Stimulated activated CD8-positive, alpha-beta memory T cell treated with anti-CD3 and anti-CD28 coated beads, Interleukin-12 subunit alpha, Interleukin-12 subunit beta, amount 100 ng/mL, for 1 hour (primary cell): ENCODE measurements around the gene KDM6B.
"Not testable (repeated sequence)": the region's sequence is repeated elsewhere in the genome, so short reads cannot be mapped to it uniquely, and the experiment has no call there.

Experiments
- DNase-seq: peaks from one replicate; pipeline ENCODE4 v3.0.0-alpha.2; 2020; ENCODE audit warnings: low read depth

KDM6B gene

DNA sequence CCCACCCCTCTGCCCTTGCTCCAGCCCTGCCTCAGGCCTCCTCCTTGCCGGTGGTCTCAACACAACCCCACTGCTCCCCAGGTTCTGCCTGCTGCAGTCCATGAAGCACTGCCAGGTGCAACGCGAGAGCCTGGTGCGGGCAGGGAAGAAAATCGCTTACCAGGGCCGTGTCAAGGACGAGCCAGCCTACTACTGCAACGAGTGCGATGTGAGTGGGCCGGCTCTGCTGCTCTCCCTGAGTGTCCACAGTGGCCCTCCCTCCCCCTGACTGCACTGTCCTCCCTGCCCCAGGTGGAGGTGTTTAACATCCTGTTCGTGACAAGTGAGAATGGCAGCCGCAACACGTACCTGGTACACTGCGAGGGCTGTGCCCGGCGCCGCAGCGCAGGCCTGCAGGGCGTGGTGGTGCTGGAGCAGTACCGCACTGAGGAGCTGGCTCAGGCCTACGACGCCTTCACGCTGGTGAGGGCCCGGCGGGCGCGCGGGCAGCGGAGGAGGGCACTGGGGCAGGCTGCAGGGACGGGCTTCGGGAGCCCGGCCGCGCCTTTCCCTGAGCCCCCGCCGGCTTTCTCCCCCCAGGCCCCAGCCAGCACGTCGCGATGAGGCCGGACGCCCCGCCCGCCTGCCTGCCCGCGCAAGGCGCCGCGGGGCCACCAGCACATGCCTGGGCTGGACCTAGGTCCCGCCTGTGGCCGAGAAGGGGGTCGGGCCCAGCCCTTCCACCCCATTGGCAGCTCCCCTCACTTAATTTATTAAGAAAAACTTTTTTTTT is 19.1 kb downstream of the KDM6B start:
- DNase-seq: no peak

- no peak for DNase-seq
These were observed 19.6 kb downstream of the KDM6B start for GRCh38 chr17:7853691-7854038.

DNA sequence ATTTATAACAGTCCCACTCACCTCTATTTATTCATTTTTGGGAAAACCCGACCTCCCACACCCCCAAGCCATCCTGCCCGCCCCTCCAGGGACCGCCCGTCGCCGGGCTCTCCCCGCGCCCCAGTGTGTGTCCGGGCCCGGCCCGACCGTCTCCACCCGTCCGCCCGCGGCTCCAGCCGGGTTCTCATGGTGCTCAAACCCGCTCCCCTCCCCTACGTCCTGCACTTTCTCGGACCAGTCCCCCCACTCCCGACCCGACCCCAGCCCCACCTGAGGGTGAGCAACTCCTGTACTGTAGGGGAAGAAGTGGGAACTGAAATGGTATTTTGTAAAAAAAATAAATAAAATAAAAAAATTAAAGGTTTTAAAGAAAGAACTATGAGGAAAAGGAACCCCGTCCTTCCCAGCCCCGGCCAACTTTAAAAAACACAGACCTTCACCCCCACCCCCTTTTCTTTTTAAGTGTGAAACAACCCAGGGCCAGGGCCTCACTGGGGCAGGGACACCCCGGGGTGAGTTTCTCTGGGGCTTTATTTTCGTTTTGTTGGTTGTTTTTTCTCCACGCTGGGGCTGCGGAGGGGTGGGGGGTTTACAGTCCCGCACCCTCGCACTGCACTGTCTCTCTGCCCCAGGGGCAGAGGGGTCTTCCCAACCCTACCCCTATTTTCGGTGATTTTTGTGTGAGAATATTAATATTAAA is 20.2 kb downstream of the KDM6B start:
- no peak for DNase-seq

DNA sequence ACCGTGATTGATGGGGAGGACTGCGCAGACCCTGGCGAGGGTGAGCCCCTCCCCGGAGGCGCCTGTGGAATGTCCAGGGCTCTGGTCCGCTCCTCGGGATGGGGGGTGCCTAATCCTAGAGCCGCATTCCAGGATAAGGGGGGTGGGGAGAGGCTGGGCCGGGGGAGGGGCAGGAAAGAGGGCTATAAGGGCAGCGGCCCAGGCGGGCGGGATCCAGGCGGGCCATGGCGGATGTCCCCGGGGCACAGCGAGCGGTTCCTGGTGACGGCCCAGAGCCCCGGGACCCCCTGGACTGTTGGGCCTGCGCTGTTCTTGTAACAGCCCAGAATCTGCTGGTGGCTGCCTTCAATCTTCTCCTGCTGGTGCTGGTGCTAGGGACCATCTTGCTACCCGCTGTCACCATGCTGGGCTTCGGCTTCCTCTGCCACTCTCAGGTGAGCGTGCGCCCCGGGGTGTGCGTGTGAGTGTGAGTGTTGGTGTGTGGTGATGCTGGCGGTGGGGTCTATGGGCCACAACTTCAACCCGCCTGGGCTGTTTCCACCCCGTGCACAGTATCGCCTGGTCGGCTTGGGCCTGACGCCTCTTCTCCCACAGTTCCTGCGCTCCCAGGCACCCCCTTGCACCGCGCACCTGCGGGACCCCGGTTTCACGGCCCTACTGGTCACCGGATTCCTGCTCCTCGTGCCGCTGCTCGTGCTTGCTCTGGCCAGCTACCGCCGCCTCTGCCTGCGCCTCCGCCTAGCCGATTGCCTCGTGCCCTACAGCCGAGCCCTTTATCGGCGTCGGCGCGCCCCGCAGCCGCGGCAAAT is 21.0 kb downstream of the KDM6B start, which contains the start of gene TMEM88:
TSS of gene TMEM88 (plus strand) at position 216 of the 809 bp plus-strand sequence. CDS start at position 225, 9 bp downstream.
- DNase-seq: no peak

- DNase-seq: no peak
These were observed 21.6 kb downstream of the KDM6B start for GRCh38 chr17:7855660-7856010.

DNA sequence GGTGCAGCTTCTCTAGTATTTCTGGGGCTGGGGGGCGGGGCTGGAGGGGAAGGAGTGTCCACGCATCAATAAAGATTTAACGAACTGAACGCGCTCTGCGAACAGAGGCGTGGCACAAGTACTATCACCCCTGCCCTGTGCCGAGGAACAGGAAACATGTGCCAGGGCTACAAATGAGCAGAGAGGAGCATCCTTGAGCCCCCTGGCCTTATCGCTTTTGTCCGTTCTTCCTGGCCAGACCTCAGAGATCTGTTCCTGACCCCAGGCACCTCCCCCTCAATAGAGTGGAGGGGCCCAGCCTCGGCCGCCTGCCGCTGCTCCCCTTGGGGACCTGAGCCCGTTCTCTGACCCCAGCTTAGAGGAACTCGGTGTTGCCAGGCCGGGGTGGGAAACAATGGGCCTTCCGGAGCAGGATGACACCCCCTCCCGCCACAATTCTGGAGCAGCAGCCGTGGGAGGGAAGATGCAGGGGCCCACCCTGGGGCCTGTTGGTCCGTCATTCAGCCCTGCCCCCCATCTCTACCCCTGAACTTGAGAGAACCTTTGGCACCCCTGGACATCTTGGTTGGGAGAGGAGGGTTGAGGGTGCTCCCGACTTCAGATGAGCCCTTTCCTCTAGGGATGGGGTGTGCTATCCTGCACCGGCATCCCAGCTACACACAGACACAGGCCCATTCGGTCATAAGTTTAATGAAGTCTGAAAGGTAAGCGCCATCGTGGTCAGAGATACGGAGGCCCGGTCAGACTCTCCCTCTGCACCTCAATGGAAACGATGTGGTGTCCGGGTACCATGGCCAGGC is 22.2 kb downstream of the KDM6B start:
- DNase-seq: no peak

GRCh38 chr17:7856811-7857712 is 23.0 kb downstream of the KDM6B start, which contains the start of gene NAA38:
Gene NAA38, minus strand, starts transcription at chr17:7857559. Its CDS starts 96 bp downstream, at chr17:7857463.
- peak; percentile 91 for DNase-seq

DNA sequence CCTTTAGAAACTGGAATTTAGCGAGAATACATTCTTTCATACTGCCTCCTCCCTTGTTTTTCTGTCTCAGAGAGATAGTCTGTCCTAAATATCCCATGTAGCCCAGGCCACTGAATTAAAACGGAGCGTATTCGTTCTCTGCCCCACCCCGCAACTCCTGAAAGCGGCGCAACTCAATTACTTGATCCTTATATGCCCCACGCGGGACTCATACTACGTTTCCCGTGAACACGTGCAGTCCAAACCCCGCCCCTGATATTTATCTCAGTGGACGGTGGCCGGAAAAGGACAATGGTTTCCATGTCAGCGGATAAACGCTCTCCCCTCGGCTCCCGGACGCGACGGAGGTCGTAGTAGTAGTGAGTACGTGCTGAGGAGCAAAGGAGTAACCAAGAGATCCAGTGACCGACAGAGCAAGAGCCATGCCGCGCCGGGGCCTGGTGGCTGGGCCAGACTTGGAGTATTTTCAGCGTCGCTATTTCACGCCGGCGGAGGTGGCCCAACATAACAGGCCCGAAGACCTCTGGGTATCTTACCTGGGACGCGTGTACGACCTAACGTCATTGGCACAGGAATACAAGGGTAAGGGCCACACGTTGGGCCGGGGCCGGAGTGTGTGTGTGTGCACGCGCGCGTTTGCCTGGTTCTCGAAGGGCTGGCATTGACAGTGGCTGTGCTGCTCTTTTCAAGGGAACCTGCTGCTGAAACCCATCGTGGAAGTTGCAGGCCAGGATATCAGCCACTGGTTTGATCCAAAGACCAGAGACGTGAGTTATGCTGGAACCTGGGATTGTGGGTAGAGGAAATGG is 23.9 kb downstream of the KDM6B start, which contains the start of gene CYB5D1:
TSS of gene CYB5D1 (plus strand) at position 291 of the 809 bp plus-strand sequence. CDS start at position 423, 132 bp downstream.
- DNase-seq: peak; percentile 87

- DNase-seq: no peak
These were observed 24.4 kb downstream of the KDM6B start for GRCh38 chr17:7858522-7858810.

DNA sequence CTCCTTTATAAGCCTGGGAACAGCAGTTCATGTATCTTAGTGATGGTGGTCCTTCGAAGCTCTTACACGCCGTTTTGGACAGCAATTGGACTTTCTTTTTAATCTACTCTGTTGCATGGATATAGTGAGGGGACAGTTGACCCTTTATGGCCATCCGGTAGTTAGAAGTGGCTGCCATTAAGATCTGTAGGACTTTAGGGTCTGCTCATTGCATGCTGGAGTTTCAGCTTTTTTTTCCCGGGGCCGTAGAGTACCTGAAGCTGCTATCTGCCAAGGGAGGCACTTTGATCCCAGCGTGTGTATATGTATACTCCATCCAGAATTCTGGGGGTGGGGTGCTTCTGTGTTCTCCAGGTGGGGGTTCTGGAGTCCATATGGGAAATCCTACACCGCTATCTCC is 25.0 kb downstream of the KDM6B start:
- no peak for DNase-seq

GRCh38 chr17:7862692-7863437 is 28.8 kb downstream of the KDM6B start:
- DNase-seq: no peak

DNA sequence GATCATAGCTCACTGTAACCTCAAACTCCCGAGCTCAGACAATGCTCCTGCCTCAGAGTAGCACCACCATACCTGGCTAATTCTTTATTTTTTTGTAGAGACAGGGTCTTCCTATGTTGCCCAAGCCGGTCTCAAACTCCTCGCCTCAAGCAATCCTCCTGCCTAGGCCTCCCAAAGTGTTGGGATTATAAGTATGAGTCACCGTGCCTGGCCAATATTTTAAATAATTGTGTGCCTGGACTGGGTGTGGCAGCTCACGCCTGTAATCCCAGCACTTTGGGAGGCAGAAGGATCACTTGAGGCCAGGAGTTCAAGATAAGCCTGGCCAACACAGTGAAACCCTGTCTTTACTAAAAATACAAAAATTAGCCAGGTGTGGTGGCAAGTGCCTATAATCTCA is 30.4 kb downstream of the KDM6B start:
- not testable (repeated sequence) for DNase-seq

- DNase-seq: no peak
These were observed 31.1 kb downstream of the KDM6B start for GRCh38 chr17:7864995-7865650.

DNA sequence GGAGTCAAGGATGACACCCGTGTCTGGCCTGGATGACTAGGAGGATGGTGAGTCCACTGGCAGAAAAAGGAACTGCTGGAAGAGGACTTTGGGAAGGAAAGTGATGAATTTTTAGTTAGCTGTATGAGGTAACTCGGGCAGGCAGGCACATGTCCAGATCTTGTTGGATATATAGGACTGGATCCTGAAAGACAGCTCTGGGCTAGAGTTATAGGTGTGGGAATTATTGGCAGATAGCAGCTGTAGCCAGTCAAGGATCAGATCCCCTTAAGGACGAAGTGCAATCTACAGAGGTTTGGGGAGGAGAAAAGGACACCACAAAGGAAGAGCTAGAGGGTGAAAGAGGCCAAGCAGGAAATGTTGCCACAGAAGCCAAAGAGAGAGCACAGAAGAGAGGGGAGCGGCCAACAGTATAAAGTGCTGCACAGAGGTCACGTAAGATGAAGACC is 33.9 kb downstream of the KDM6B start:
- DNase-seq: no peak

GRCh38 chr17:7873051-7873450 is 39.0 kb downstream of the KDM6B start:
- no peak for DNase-seq

DNA sequence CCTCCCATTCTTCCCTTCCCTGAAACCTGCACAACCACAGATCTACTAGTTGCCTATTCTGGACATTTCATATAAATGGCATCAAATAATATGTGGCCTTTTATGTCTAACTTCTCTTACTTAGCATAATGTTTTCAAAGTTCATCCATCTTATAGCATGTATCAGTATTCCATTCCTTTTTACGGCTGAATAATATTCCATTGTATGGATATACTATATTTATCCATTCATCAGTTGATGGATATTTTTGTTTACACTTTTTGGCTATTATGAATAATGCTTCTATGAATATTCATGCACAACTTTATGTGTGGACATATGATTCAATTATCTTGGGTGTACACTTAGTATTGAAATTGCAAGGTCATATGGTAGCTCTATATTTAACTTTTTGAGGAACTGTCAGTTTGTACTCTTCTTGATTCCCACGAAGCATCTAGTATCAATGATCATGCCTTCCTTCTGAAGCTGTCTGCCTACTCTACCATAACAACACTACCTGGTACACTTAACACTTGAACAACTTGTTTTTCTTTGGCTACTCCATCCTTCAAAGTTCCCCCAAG is 41.9 kb downstream of the KDM6B start:
- no peak for DNase-seq

DNA sequence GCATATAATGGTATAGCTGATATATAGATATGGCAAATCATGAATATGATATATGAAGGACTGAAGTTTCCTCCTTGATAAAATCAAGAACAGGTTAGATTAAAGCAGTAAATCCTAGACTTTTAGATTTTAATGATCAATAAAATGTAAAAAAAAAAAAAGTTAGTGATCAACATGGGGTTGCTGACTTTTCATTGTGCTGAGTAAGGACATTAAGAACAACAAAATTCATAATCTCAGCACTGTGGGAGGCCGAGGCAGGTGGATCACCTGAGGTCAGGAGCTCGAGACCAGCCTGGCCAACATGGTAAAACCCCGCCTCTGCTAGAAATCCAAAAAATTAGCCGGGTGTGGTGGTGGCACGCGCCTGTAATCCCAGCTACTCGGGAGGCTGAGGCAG is 44.2 kb downstream of the KDM6B start:
- no peak for DNase-seq
